Stimulated activated CD8-positive, alpha-beta memory T cell treated with anti-CD3 and anti-CD28 coated beads, Interleukin-15, amount 100 ng/mL, for 24 hours (primary cell): Measurements from ENCODE around the gene OR8G5.
"Not testable (repeated sequence)": the region's sequence is repeated elsewhere in the genome, so short reads cannot be mapped to it uniquely, and the experiment has no call there.

Source experiments
- DNase-seq: peaks from one replicate; pipeline ENCODE4 v3.0.0-alpha.2; 2020; ENCODE audit warnings: low read depth

OR8G5 gene

GRCh38 chr11:124256076-124256475 lies at the start of gene OR8G5:
TSS of gene OR8G5 (plus strand) at chr11:124256376. CDS start at chr11:124264932, 8,556 bp downstream.
- DNase-seq = no peak

GRCh38 chr11:124207102-124207792 lies 48.9 kb upstream of the OR8G5 start:
- DNase-seq = no peak

GRCh38 chr11:124209824-124210357 lies 46.3 kb upstream of the OR8G5 start:
- no peak for DNase-seq

- DNase-seq = no peak
Measured at GRCh38 chr11:124210421-124210820, 45.8 kb upstream of the OR8G5 start.

- no peak for DNase-seq
Measured at GRCh38 chr11:124211321-124211720, 44.9 kb upstream of the OR8G5 start.

GRCh38 chr11:124214027-124214426 lies 42.1 kb upstream of the OR8G5 start:
- DNase-seq = no peak

GRCh38 chr11:124219126-124219525 lies 37.0 kb upstream of the OR8G5 start:
- DNase-seq = no peak

GRCh38 chr11:124222407-124222806 lies 33.8 kb upstream of the OR8G5 start:
- DNase-seq = no peak

GRCh38 chr11:124224618-124225423 lies 31.4 kb upstream of the OR8G5 start:
- not testable (repeated sequence) for DNase-seq

GRCh38 chr11:124225471-124225870 lies 30.7 kb upstream of the OR8G5 start:
- DNase-seq = no peak

GRCh38 chr11:124233376-124233775 lies 22.8 kb upstream of the OR8G5 start:
- no peak for DNase-seq

GRCh38 chr11:124238512-124238911 lies 17.7 kb upstream of the OR8G5 start:
- no peak for DNase-seq

- no peak for DNase-seq
Measured at GRCh38 chr11:124240621-124241397, 15.4 kb upstream of the OR8G5 start, which contains the start of gene OR8G1. TSS of gene OR8G1 (plus strand) at chr11:124241095. CDS start at chr11:124249676, 8,581 bp downstream.

GRCh38 chr11:124249869-124250268 lies 6.3 kb upstream of the OR8G5 start:
- DNase-seq = not testable (repeated sequence)

- DNase-seq = not testable (repeated sequence)
Measured at GRCh38 chr11:124265041-124265440, 8.9 kb downstream of the OR8G5 start.

- DNase-seq = not testable (repeated sequence)
Measured at GRCh38 chr11:124270886-124271285, 14.7 kb downstream of the OR8G5 start.

GRCh38 chr11:124274000-124274399 lies 17.8 kb downstream of the OR8G5 start:
- DNase-seq = no peak

- DNase-seq = no peak
Measured at GRCh38 chr11:124276081-124276480, 19.9 kb downstream of the OR8G5 start.

GRCh38 chr11:124277207-124277606 lies 21.0 kb downstream of the OR8G5 start:
- no peak for DNase-seq

- DNase-seq = no peak
Measured at GRCh38 chr11:124277804-124278203, 21.6 kb downstream of the OR8G5 start.

- no peak for DNase-seq
Measured at GRCh38 chr11:124278261-124278660, 22.1 kb downstream of the OR8G5 start.
